A549 (cell line): Measurements from ENCODE around the gene RNF112. TPM values are rescaled to one million over a fixed set of nuclear protein-coding genes. Genes with fewer than 3 reads are reported as not detected.

Experiments
- ATAC-seq, 2 experiments: fragments of 200-7000 bp in 1 of 2; fragments of >200 bp in 1 of 2; cut with Nextera tagmentation in 1 of 2; cut with Tn5 transposase in 1 of 2; 3 replicates each; pipeline versions ENCODE4 v1.8.0 to v1.9.1; 2018 to 2020; ENCODE audit warnings: mild to moderate bottlenecking in 1 of 2, moderate library complexity in 1 of 2
- CTCF ChIA-PET: fragments of 300-600 bp; sonication (Branson Sonifier 250); formaldehyde crosslinking; extraction: SDS; loops from one replicate; lab custom pipeline; 2021; ENCODE audit warnings: antibody characterized with exemption, inconsistent platforms; lab: Yijun Ruan, JAX
- POLR2A ChIA-PET: fragments of 350-600 bp; formaldehyde crosslinking; extraction: SDS; loops from one replicate; lab custom pipeline; 2021; ENCODE audit warnings: antibody characterized with exemption, inconsistent platforms; lab: Yijun Ruan, JAX
- DNase-seq, 2 experiments: peaks; one replicate each; pipeline versions ENCODE4 v3.0.0 to v3.0.0-alpha.2; 2011 to 2016; ENCODE audit warnings: low read depth in 1 of 2, low spot score in 1 of 2
- FAIRE-seq: peaks from 2 replicates; lab custom pipeline; 2011; peaks lifted over from hg19 to GRCh38; lab: Jason Lieb, UNC
- H3K27ac ChIP-seq, 2 experiments: fragments of >200 bp; sonication (Bioruptor Twin); formaldehyde crosslinking; 3 replicates each; pipeline ENCODE4 v1.5.1; 2016 to 2017
- H3K4me1 ChIP-seq: fragments of >200 bp; sonication (Bioruptor Twin); formaldehyde crosslinking; 3 replicates; pipeline ENCODE4 v1.6.1; 2016
- H3K4me2 ChIP-seq: fragments of >200 bp; sonication (Bioruptor Twin); formaldehyde crosslinking; 3 replicates; pipeline ENCODE4 v1.6.1; 2016
- H3K4me3 ChIP-seq: fragments of >200 bp; sonication (Bioruptor Twin); formaldehyde crosslinking; 3 replicates; pipeline ENCODE4 v1.5.1; 2016
- H3K9me3 ChIP-seq: fragments of >200 bp; sonication (Bioruptor Twin); formaldehyde crosslinking; 3 replicates; pipeline ENCODE4 v1.6.1; 2016
- CEBPB ChIP-seq, 2 experiments: fragments of >200 bp in 1 of 2; sonication (Bioruptor Twin) in 1 of 2; formaldehyde crosslinking in 1 of 2; IDR thresholded peaks; 2 replicates each; pipeline ENCODE4 v1.6.1; 2012 to 2016
- EHMT2 ChIP-seq: fragments of 200-600 bp; sonication (generic); IDR thresholded peaks from 2 replicates; pipeline ENCODE4 v1.6.1; 2016; ENCODE audit warnings: antibody characterized with exemption, low read depth, mild to moderate bottlenecking, moderate library complexity
- FOSL2 ChIP-seq, 2 experiments: fragments of 450-650 bp in 1 of 2; fragments of >200 bp in 1 of 2; sonication (Bioruptor Twin) in 1 of 2; formaldehyde crosslinking; IDR thresholded peaks; 2 replicates each; pipeline versions ENCODE4 v1.5.0 to v1.6.1; 2016 to 2020; ENCODE audit warnings: mild to moderate bottlenecking in 1 of 2, moderate library complexity in 1 of 2
- FOXS1 ChIP-seq: fragments of 250-450 bp; sonication (Bioruptor Pico); IDR thresholded peaks from 2 replicates; pipeline ENCODE4 v1.5.0; 2020; ENCODE audit warnings: mild to moderate bottlenecking, moderate library complexity
- HOXB5 ChIP-seq: fragments of 250-450 bp; sonication (Bioruptor Pico); IDR thresholded peaks from 2 replicates; pipeline ENCODE4 v1.5.0; 2020; ENCODE audit warnings: mild to moderate bottlenecking, moderate library complexity
- JUNB ChIP-seq: fragments of >200 bp; sonication (Bioruptor Twin); formaldehyde crosslinking; IDR thresholded peaks from 2 replicates; pipeline ENCODE4 v1.6.1; 2016
- KDM1A ChIP-seq: fragments of 200-600 bp; sonication (generic); IDR thresholded peaks from 2 replicates; pipeline ENCODE4 v1.6.1; 2016; ENCODE audit warnings: low read depth, mild to moderate bottlenecking
- KDM5A ChIP-seq: fragments of 200-600 bp; sonication (generic); IDR thresholded peaks from 2 replicates; pipeline ENCODE4 v1.6.1; 2016; ENCODE audit warnings: antibody characterized with exemption, mild to moderate bottlenecking
- NFE2L2 ChIP-seq: fragments of 150-350 bp; conservative IDR thresholded peaks from 2 replicates; pipeline ENCODE4 v1.6.1; 2014; ENCODE audit warnings: low read length
- NPAS2 ChIP-seq: fragments of 250-450 bp; sonication (Bioruptor Pico); IDR thresholded peaks from 2 replicates; pipeline ENCODE4 v1.8.0; 2022; ENCODE audit warnings: mild to moderate bottlenecking, moderate library complexity, borderline replicate concordance
- RAD21 ChIP-seq, 2 experiments: fragments of >200 bp in 1 of 2; sonication (Bioruptor Twin) in 1 of 2; formaldehyde crosslinking in 1 of 2; IDR thresholded peaks in 1 of 2; conservative IDR thresholded peaks in 1 of 2; 2 replicates in 1 of 2; 3 replicates in 1 of 2; pipeline ENCODE4 v1.6.1; 2012 to 2018; ENCODE audit warnings: inconsistent platforms in 1 of 2
- RFX5 ChIP-seq: fragments of 450-650 bp; IDR thresholded peaks from 2 replicates; pipeline ENCODE4 v1.7.1; 2014; ENCODE audit warnings: antibody characterized with exemption, mild to moderate bottlenecking, moderate library complexity
- SMC3 ChIP-seq: fragments of >200 bp; sonication (Bioruptor Twin); formaldehyde crosslinking; IDR thresholded peaks from 3 replicates; pipeline ENCODE4 v1.6.1; 2018; ENCODE audit warnings: inconsistent platforms
- ZFP36 ChIP-seq: fragments of 450-650 bp; IDR thresholded peaks from 2 replicates; pipeline ENCODE4 v1.6.1; 2014; ENCODE audit warnings: borderline replicate concordance; ENCODE audit not compliant: partially characterized antibody
- ZSCAN20 ChIP-seq: fragments of 250-450 bp; sonication (Bioruptor Pico); IDR thresholded peaks from 2 replicates; pipeline ENCODE4 v1.8.0; 2022; ENCODE audit warnings: mild to moderate bottlenecking, moderate library complexity
- WGBS: methylation state at CpG from one replicate; pipeline ENCODE4 v1.1.6; 2017; ENCODE audit errors: missing lambda C conversion rate; 5-methylcytosine and 5-hydroxymethylcytosine counted together
- polyA plus RNA-seq, 4 experiments: library from polyadenylated mRNA; depleted of rRNA in 3 of 4; stranded (reverse); fragments of >200 nt; fragmentation: RNase III in 1 of 4; extraction: RNeasy Plus Mini Kit Qiagen cat#74134 plus additional on column Dnase treatment in 1 of 4; gene quantifications; 2 replicates in 3 of 4; 3 replicates in 1 of 4; pipeline ENCODE4 v1.2.3, GENCODE V29; 2011 to 2017
- TF ChIP-seq, protein P1 (sequence below): fragments of 200-600 bp; sonication (generic); IDR thresholded peaks from 2 replicates; pipeline ENCODE4 v1.6.1; 2016; ENCODE audit warnings: antibody characterized with exemption, mild to moderate bottlenecking, moderate library complexity
- TF ChIP-seq, protein P2 (sequence below): fragments of >200 bp; sonication (Bioruptor Twin); formaldehyde crosslinking; IDR thresholded peaks from 3 replicates; pipeline ENCODE4 v1.5.1; 2016
- TF ChIP-seq, protein P3 (sequence below): fragments of >200 bp; sonication (Bioruptor Twin); formaldehyde crosslinking; IDR thresholded peaks from 2 replicates; pipeline ENCODE4 v1.6.1; 2016
- TF ChIP-seq, protein P4 (sequence below): IDR thresholded peaks from 2 replicates; pipeline ENCODE4 v1.6.1; 2012

RNF112 gene
- polyA plus RNA-seq, 2 of the 4 experiments (the other 2 are of a cell fraction): 0.27 to 1.4 TPM

DNA sequence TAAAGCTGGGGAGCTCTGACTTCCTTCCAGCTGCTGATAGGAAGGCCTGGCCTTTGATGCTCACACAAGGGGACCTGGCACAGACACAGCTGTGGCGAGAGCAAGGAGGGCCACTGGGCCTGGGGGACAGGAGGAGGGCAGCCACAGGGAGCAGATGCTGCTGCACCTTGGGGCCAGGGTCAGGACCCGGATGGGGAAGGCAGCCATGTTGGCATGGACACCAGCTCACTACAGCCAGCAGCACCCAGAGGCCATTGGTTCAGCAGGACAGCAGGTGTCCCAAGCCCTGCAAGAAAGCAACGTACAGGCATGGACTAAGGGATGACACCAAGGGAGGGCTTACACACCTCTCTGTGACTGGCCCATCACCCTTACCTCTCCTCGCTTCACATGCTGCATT is 8.0 kb upstream of the RNF112 start:
- Histone ChIP-seq H3K4me1 (peaks cover 8% of the 10 kb centered on the region), H3K9me3 (no peaks in the 10 kb centered on the region), H3K4me3 (no peak overlapping the region), H3K27ac (no peak overlapping the region), H3K4me2 (no peak overlapping the region)
- DNase-seq (no peak), ATAC-seq (no peak), FAIRE-seq (no peak)
- POLR2A ChIA-PET: no interaction called here
- 77% methylated on average over 4 of the region's 4 CpGs for WGBS
- CTCF ChIA-PET: interaction anchor here (0.8 to 4.6 kb wide), 7 partner anchors 13 to 359 kb away, joined by 3 to 24 read pairs (median 4); partner anchors contain the start of gene B9D1
- TF ChIP-seq HOXB5 (CRISPR knock-in tag): no peak
- TF ChIP-seq, protein P1, sequence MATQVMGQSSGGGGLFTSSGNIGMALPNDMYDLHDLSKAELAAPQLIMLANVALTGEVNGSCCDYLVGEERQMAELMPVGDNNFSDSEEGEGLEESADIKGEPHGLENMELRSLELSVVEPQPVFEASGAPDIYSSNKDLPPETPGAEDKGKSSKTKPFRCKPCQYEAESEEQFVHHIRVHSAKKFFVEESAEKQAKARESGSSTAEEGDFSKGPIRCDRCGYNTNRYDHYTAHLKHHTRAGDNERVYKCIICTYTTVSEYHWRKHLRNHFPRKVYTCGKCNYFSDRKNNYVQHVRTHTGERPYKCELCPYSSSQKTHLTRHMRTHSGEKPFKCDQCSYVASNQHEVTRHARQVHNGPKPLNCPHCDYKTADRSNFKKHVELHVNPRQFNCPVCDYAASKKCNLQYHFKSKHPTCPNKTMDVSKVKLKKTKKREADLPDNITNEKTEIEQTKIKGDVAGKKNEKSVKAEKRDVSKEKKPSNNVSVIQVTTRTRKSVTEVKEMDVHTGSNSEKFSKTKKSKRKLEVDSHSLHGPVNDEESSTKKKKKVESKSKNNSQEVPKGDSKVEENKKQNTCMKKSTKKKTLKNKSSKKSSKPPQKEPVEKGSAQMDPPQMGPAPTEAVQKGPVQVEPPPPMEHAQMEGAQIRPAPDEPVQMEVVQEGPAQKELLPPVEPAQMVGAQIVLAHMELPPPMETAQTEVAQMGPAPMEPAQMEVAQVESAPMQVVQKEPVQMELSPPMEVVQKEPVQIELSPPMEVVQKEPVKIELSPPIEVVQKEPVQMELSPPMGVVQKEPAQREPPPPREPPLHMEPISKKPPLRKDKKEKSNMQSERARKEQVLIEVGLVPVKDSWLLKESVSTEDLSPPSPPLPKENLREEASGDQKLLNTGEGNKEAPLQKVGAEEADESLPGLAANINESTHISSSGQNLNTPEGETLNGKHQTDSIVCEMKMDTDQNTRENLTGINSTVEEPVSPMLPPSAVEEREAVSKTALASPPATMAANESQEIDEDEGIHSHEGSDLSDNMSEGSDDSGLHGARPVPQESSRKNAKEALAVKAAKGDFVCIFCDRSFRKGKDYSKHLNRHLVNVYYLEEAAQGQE: no peak
- no peak for TF ChIP-seq RAD21 (conservative IDR thresholded peaks at IDR 0.05 in 1 of 2, IDR thresholded peaks at IDR 0.05 in 1 of 2)
- TF ChIP-seq, protein P2, sequence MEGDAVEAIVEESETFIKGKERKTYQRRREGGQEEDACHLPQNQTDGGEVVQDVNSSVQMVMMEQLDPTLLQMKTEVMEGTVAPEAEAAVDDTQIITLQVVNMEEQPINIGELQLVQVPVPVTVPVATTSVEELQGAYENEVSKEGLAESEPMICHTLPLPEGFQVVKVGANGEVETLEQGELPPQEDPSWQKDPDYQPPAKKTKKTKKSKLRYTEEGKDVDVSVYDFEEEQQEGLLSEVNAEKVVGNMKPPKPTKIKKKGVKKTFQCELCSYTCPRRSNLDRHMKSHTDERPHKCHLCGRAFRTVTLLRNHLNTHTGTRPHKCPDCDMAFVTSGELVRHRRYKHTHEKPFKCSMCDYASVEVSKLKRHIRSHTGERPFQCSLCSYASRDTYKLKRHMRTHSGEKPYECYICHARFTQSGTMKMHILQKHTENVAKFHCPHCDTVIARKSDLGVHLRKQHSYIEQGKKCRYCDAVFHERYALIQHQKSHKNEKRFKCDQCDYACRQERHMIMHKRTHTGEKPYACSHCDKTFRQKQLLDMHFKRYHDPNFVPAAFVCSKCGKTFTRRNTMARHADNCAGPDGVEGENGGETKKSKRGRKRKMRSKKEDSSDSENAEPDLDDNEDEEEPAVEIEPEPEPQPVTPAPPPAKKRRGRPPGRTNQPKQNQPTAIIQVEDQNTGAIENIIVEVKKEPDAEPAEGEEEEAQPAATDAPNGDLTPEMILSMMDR: no peak
- TF ChIP-seq NPAS2 (CRISPR knock-in tag): no peak
- no peak for TF ChIP-seq SMC3
- TF ChIP-seq ZSCAN20 (CRISPR knock-in tag): no peak
- no peak for TF ChIP-seq CEBPB (IDR thresholded peaks at IDR 0.05)
- TF ChIP-seq KDM1A: no peak
- TF ChIP-seq JUNB: no peak
- TF ChIP-seq, protein P3, sequence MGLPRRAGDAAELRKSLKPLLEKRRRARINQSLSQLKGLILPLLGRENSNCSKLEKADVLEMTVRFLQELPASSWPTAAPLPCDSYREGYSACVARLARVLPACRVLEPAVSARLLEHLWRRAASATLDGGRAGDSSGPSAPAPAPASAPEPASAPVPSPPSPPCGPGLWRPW: no peak
- TF ChIP-seq KDM5A: no peak
- TF ChIP-seq RFX5: no peak
- no peak for TF ChIP-seq FOXS1 (CRISPR knock-in tag)

DNA sequence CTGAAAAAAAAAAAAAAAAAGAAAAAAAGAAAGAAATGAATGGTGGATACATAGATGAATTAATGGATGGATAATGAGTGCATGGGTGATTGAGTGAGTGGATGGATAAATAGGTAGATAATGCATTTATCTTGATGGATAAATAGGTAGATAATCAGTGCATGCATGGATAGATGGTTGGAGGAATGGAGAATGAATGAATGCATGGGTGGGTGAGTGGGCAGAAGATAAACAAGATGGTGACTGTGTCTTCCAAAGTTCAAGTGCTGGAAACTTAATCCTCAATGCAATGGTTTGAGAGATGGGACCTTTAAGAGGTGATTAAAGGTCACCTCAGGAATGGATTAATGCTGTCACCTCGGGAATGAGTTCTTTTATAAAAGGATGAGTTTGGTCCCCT is 6.8 kb upstream of the RNF112 start:
- POLR2A ChIA-PET: no interaction called here
- CTCF ChIA-PET: interaction anchor here (1.3 to 2.4 kb wide), 2 partner anchors 15 to 42 kb away, joined by 4 to 10 read pairs; partner anchors contain the start of gene B9D1
- no peak overlapping the region for H3K4me2 ChIP-seq
- TF ChIP-seq FOSL2 (IDR thresholded peaks at IDR 0.05) (no peak), FOSL2 (CRISPR knock-in tag; IDR thresholded peaks at IDR 0.05) (no peak), SMC3 (no peak), EHMT2 (no peak)
- TF ChIP-seq, protein P4, sequence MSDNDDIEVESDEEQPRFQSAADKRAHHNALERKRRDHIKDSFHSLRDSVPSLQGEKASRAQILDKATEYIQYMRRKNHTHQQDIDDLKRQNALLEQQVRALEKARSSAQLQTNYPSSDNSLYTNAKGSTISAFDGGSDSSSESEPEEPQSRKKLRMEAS: no peak
- TF ChIP-seq, all 56 proteins: peak for 0
- H3K4me1 ChIP-seq: no peaks in the 10 kb centered on the region
- no peak for ATAC-seq
- no peak for DNase-seq
- H3K9me3 ChIP-seq: no peaks in the 10 kb centered on the region
- no peak for FAIRE-seq
- WGBS: 33% methylated on average over 1 of the region's 1 CpG
- no peak overlapping the region for H3K27ac ChIP-seq
- H3K4me3 ChIP-seq: no peak overlapping the region

DNA sequence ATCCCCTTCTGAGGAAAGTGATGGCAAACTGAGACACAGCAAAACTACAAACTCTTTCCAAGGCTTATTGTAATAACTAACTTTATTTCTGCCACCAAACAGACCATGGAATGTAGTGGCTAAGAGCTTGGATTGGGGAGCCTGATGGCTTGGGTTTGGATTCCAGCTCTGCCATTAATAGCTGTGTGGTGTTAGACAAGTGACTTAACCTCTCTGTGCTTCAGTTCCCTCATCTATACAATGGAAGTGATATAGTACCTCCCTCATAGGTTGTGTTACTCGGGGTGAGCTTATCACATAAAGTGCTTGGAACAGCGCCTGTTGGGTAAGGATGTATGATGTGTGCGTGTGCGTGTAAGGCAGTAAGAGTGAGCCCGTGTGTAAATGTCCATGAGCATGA is 5.9 kb upstream of the RNF112 start:
- Histone ChIP-seq H3K4me1 (no peaks in the 10 kb centered on the region), H3K4me3 (no peak overlapping the region), H3K27ac (no peak overlapping the region), H3K9me3 (no peaks in the 10 kb centered on the region), H3K4me2 (no peak overlapping the region)
- DNase-seq (no peak), ATAC-seq (no peak), FAIRE-seq (no peak)
- CTCF ChIA-PET: interaction anchor here (1.1 to 2.4 kb wide), 4 partner anchors 16 to 43 kb away, joined by 3 to 10 read pairs (median 4); partner anchors contain the start of gene B9D1
- POLR2A ChIA-PET: no interaction called here
- TF ChIP-seq KDM1A (peak; percentile 12; the same call in 1 of the 2 replicates), NFE2L2 (no peak), ZFP36 (peak; percentile 40)
- WGBS: 78% methylated on average over 5 of the region's 5 CpGs
